Activated naive CD8-positive, alpha-beta T cell treated with anti-CD3 and anti-CD28 coated beads for 36 hours (primary cell): Measurements from ENCODE around the gene CDC34. TPM values are rescaled to one million over a fixed set of nuclear protein-coding genes. Genes with fewer than 3 reads are reported as not detected.

Experiments used
- DNase-seq: peaks from one replicate; pipeline ENCODE4 v3.0.0; 2021
- H3K27ac Mint-ChIP-seq: one replicate; pipeline ENCODE4 v1.8.0; 2022; ENCODE audit warnings: mild to moderate bottlenecking, moderate library complexity, mixed read lengths
- H3K27me3 Mint-ChIP-seq: one replicate; pipeline ENCODE4 v1.8.0; 2022; ENCODE audit warnings: mild to moderate bottlenecking, mixed read lengths
- H3K36me3 Mint-ChIP-seq: one replicate; pipeline ENCODE4 v1.8.0; 2021; ENCODE audit warnings: mild to moderate bottlenecking, mixed read lengths
- H3K4me1 Mint-ChIP-seq: one replicate; pipeline ENCODE4 v1.8.0; 2021; ENCODE audit warnings: mixed read lengths
- H3K4me3 Mint-ChIP-seq: one replicate; pipeline ENCODE4 v1.8.0; 2022; ENCODE audit warnings: mild to moderate bottlenecking, moderate library complexity, mixed read lengths
- H3K9me3 Mint-ChIP-seq: one replicate; pipeline ENCODE4 v1.8.0; 2022; ENCODE audit warnings: mixed read lengths
- total RNA-seq, 2 experiments: library from RNA; stranded (reverse); gene quantifications; one replicate each; pipeline ENCODE4 v1.2.3, GENCODE V29; 2021

The CDC34 gene
- total RNA-seq, 2 experiments from 2014 or later = 46.5 to 48.8 TPM

DNA sequence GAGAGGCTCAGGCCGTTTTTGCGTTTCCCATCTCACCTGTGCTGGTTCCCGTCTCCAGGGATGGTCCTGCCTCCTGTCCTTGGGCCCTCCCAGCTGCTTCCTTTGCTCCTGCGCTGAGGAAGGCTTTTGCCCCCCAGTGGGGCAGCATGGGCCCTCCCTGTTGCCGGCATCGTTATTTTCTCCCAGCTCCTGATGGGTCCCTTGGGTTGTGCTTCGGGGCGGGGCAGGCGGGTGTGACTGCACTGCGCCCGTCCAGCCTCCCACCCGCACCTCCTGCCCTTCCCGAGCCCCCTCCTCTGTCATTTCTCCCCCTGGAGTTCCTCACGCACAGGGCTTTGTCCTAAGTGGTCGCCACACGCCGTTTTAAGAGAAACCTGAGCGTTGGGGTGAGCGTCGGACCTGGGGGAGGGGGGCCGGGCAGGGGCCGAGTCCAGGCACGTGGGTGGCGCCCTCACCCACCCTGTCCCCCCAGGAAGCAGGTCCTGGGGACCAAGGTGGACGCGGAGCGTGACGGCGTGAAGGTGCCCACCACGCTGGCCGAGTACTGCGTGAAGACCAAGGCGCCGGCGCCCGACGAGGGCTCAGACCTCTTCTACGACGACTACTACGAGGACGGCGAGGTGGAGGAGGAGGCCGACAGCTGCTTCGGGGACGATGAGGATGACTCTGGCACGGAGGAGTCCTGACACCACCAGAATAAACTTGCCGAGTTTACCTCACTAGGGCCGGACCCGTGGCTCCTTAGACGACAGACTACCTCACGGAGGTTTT, 9.5 kb downstream of the CDC34 start:
- Mint-ChIP-seq H3K4me1 (peaks cover 12% of the 10 kb centered on the region), H3K27me3 (no peaks in the 10 kb centered on the region), H3K36me3 (no peaks in the 10 kb centered on the region), H3K9me3 (no peaks in the 10 kb centered on the region), H3K4me3 (no peak overlapping the region), H3K27ac (no peak overlapping the region)
- no peak for DNase-seq

DNA sequence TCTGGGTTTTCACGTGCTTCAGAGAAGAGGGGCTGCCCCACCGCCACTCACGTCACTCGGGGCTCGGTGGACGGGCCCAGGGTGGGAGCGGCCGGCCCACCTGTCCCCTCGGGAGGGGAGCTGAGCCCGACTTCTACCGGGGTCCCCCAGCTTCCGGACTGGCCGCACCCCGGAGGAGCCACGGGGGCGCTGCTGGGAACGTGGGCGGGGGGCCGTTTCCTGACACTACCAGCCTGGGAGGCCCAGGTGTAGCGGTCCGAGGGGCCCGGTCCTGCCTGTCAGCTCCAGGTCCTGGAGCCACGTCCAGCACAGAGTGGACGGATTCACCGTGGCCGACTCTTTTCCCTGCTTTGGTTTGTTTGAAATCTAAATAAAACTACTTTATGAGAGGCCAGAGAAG, 10.1 kb downstream of the CDC34 start:
- H3K4me1 Mint-ChIP-seq = peaks cover 12% of the 10 kb centered on the region
- no peak for DNase-seq
- H3K4me3 Mint-ChIP-seq = no peak overlapping the region
- no peaks in the 10 kb centered on the region for H3K27me3 Mint-ChIP-seq
- no peak overlapping the region for H3K27ac Mint-ChIP-seq
- H3K9me3 Mint-ChIP-seq = no peaks in the 10 kb centered on the region
- H3K36me3 Mint-ChIP-seq = no peaks in the 10 kb centered on the region

DNA sequence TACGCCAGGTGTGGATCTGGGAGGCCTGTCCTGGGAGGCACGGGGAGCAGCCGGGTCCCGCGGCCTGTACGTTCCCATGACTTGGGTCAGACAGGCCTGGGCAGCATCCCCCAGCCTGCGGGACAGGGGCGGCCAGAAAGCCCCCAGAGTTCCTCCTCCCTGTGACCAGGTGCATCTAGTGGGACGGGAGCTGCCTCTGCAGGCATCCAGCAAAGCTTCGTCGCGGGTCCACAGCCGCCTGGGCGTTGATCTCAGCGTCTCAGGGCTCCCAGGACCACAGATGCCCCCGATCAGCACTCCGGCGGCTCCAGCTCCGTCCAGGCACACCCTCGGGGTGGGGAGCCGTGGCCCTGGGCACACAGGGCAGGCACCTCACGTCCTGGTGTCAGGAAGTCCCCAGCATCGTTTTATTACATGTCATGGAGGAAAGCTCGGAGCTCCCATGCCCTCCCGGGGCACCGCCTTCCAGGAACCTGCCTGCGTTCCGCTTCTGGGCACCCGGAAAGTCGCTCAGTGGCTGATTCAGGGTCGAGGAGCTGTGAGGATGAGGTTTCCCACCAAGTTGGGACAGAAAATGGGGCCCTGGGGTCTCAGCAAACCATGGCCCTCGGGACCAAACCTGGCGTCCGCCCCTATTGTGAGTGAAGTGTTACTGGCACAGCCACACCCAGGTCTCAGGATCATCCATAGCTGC, 10.8 kb downstream of the CDC34 start:
- H3K4me3 Mint-ChIP-seq = no peak overlapping the region
- DNase-seq = no peak
- H3K27ac Mint-ChIP-seq = no peak overlapping the region
- H3K9me3 Mint-ChIP-seq = no peaks in the 10 kb centered on the region
- H3K36me3 Mint-ChIP-seq = no peaks in the 10 kb centered on the region
- no peaks in the 10 kb centered on the region for H3K27me3 Mint-ChIP-seq
- peaks cover 12% of the 10 kb centered on the region for H3K4me1 Mint-ChIP-seq

DNA sequence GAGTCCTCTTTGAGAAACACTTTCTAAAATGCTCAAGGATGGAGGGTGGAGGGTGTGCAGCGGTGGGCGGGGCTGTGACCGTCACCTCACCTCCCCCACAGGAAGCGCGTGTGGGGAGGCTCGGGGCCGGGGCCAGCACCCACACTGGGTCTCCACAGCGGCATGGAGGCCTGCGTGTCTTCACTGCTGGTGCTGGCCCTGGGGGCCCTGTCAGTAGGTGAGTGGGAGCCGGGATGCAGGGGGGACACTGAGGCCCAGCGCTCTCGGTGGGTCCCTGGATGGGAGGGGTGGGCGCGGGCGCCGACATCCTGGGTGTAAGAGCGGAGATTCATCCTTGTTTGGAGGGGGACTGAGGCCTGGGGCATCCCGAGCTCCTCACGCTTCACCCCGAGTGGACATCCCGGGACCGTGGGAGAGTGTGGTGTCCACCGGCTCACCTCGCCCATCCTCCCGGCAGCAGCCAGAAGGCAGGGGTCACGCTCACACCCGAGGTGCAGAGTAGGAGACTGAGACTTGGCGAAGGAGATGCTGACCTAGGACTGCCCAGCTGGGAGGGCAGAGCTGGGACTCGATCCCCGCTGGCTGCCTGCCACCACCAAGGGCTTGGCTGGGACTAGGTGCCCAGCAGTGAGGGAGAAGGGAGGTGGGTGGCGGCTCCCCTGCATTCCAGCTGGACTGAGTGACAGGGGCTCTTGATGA, 12.5 kb downstream of the CDC34 start, which contains the start of gene GZMM:
Gene GZMM (plus strand): TSS at position 144 of the 699 bp plus-strand sequence. CDS start 19 bp downstream, at position 163.
- Mint-ChIP-seq H3K27me3 (no peaks in the 10 kb centered on the region), H3K36me3 (no peaks in the 10 kb centered on the region), H3K4me3 (peak within 1 kb of the TSS; percentile 86), H3K27ac (peak within 1 kb of the TSS; percentile 91), H3K9me3 (no peaks in the 10 kb centered on the region), H3K4me1 (peaks cover 12% of the 10 kb centered on the region)
- DNase-seq = peak; percentile 78

DNA sequence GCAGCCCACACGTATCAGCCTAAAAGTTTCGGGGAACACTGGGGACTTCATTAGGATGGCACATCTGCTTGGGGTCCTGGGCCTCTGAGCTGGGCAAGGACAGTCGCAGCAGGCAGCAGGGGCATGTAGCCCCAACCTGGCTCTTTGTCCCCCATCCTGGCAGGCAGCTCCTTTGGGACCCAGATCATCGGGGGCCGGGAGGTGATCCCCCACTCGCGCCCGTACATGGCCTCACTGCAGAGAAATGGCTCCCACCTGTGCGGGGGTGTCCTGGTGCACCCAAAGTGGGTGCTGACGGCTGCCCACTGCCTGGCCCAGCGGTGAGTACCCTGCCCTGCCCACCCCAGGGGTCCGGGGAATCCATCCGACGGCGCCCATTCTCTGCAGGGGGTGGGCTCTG, 15.6 kb downstream of the CDC34 start:
- no peak overlapping the region for H3K27ac Mint-ChIP-seq
- H3K4me1 Mint-ChIP-seq = peaks cover 12% of the 10 kb centered on the region
- H3K27me3 Mint-ChIP-seq = no peaks in the 10 kb centered on the region
- H3K4me3 Mint-ChIP-seq = no peak overlapping the region
- no peaks in the 10 kb centered on the region for H3K36me3 Mint-ChIP-seq
- no peak for DNase-seq
- no peaks in the 10 kb centered on the region for H3K9me3 Mint-ChIP-seq

DNA sequence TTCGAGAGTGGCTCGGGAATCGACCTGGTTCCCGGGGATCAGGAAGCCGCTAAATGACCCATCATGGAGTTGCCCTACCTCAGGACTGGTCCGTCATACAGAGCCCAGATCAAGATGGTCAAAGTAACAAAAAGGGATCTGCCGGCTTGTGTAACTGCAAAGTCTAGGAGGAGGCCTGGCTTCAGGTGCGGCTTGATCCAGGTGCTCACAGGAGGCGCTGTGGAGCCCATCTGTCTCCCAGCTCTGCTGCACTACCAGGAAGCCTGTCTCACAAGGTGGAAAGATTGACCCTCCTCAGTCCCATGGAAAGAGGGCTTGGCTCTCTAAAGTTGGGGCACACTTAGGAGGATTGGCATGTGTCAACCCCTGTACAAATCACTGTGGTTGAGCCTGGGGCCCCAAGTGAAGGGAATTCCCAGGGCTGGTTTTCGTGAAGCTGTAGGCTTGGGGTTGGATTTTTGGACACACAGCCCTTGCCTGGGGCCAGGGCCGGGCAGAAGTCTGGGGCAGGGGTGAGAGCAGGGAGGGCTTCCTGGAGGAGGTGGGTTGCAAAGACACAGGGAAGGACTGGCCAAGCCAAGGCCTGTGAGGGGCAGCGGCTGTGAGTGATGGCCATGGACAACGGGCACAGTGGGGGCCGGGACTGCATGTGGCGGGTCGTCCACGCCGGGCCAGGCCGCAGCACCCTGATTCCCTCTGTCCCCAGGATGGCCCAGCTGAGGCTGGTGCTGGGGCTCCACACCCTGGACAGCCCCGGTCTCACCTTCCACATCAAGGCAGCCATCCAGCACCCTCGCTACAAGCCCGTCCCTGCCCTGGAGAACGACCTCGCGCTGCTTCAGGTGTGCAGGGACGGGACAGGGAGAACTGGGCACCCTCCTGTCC, 16.5 kb downstream of the CDC34 start:
- Mint-ChIP-seq H3K27ac (no peak overlapping the region), H3K4me3 (no peak overlapping the region), H3K27me3 (no peaks in the 10 kb centered on the region), H3K9me3 (no peaks in the 10 kb centered on the region), H3K4me1 (peaks cover 12% of the 10 kb centered on the region), H3K36me3 (no peaks in the 10 kb centered on the region)
- DNase-seq = no peak

DNA sequence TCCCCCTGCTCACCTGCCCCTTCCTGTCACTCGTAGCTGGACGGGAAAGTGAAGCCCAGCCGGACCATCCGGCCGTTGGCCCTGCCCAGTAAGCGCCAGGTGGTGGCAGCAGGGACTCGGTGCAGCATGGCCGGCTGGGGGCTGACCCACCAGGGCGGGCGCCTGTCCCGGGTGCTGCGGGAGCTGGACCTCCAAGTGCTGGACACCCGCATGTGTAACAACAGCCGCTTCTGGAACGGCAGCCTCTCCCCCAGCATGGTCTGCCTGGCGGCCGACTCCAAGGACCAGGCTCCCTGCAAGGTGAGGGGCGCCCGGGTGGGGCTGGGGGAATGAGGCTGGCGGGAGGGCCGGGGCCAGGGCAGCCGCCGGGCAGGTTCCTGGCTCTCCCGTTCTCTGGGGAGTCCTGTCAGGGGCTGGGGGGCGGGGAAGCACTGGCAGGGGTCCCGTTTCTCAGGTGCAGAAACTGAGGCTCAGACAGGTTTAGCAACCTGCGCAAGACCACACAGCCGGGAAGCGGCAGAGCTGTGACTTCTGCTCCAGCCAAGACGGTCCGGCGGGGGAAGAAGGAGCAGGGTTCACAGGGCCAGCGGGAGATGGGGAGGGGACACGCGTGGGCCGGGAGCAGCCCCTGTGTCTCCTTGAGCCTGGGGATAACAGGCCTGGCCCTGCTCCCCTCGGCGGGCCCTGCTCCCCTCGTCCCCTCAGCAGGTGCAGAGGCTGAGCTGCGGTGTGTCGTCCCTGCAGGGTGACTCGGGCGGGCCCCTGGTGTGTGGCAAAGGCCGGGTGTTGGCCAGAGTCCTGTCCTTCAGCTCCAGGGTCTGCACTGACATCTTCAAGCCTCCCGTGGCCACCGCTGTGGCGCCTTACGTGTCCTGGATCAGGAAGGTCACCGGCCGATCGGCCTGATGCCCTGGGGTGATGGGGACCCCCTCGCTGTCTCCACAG, 17.6 kb downstream of the CDC34 start:
- H3K27me3 Mint-ChIP-seq = no peaks in the 10 kb centered on the region
- H3K4me1 Mint-ChIP-seq = peaks cover 6% of the 10 kb centered on the region
- DNase-seq = no peak
- no peak overlapping the region for H3K27ac Mint-ChIP-seq
- no peaks in the 10 kb centered on the region for H3K36me3 Mint-ChIP-seq
- H3K4me3 Mint-ChIP-seq = no peak overlapping the region
- H3K9me3 Mint-ChIP-seq = no peaks in the 10 kb centered on the region

DNA sequence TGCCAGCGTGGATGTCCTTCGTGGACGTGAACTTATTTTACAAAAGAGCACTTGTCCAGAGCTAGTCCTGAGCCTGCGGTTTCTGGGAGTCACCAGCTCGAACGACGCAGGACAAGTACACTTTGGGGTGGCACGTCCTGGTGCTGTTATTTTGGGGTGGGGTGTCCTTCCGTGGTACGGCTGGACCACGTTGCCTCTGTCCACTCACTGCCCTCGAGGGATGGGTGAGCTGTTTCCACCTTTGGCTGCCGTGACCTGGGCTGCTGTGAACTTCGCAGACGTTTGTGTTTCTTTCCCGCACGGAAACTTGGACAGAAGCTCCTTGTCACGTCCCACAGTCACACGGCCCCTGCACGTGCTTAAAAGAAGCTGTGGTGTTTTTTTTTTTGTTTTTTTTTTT, 23.3 kb downstream of the CDC34 start:
- DNase-seq = no peak
- Mint-ChIP-seq H3K27me3 (peaks cover 3% of the 10 kb centered on the region), H3K9me3 (no peaks in the 10 kb centered on the region), H3K27ac (no peak overlapping the region), H3K4me1 (no peaks in the 10 kb centered on the region), H3K4me3 (no peak overlapping the region), H3K36me3 (no peaks in the 10 kb centered on the region)

DNA sequence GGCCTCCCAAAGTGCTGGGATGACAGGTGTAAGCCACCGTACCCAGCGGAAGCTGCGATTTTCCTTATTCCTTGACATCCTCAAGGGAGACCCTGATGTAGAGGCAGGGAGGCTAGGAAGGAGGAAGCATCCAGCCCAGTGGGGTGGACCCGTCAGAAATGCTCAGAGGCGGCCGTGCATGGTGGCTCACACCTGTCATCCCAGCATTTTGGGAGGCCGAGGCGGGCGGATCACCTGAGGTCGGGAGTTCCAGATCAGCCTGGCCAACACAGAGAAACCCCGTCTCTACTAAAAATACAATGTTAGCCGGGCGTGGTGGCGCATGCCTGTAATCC, 23.9 kb downstream of the CDC34 start:
- DNase-seq = no peak
- peaks cover 3% of the 10 kb centered on the region for H3K27me3 Mint-ChIP-seq
- no peak overlapping the region for H3K4me3 Mint-ChIP-seq
- no peaks in the 10 kb centered on the region for H3K4me1 Mint-ChIP-seq
- no peaks in the 10 kb centered on the region for H3K36me3 Mint-ChIP-seq
- H3K9me3 Mint-ChIP-seq = no peaks in the 10 kb centered on the region
- no peak overlapping the region for H3K27ac Mint-ChIP-seq

DNA sequence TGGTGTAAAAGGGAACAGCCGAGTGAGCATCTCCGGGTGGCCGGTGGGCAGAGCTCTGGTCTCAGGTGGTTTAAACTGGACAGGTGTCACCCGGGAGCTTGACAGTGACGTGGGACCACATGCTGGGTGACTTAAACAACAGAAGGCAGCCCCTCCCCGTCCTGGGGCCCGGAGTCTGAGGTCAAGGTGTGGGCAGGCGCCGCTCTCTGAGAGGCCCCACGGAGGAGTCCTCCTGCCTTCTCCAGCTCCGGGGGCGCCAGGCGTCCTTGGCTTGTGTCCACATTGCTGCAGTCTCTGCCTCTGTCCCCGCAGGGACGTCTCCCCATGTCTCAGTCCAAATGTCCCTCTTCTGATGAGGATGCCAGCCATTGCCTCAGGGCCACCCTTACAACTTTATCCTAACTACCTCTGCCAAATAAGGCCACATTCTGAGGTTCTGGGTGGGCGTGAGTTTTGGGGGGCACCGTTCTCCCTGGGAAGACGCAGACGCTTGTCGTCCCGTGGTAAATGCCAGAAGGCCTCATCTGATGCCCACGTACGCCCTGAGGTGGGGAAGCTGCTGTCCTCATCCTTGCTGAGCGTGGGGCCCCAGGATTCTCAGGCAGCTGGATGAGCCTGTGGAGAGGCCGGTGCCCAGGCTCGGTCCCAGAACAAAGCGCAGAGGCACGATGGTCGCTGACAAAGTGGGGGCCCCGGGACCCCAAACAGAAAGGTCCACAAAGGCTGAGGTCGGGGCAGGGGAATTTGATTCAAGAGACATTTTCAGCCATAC, 25.2 kb downstream of the CDC34 start:
- H3K4me1 Mint-ChIP-seq = no peaks in the 10 kb centered on the region
- no peak overlapping the region for H3K4me3 Mint-ChIP-seq
- no peaks in the 10 kb centered on the region for H3K9me3 Mint-ChIP-seq
- no peak for DNase-seq
- H3K27ac Mint-ChIP-seq = no peak overlapping the region
- peaks cover 3% of the 10 kb centered on the region for H3K27me3 Mint-ChIP-seq
- H3K36me3 Mint-ChIP-seq = no peaks in the 10 kb centered on the region

DNA sequence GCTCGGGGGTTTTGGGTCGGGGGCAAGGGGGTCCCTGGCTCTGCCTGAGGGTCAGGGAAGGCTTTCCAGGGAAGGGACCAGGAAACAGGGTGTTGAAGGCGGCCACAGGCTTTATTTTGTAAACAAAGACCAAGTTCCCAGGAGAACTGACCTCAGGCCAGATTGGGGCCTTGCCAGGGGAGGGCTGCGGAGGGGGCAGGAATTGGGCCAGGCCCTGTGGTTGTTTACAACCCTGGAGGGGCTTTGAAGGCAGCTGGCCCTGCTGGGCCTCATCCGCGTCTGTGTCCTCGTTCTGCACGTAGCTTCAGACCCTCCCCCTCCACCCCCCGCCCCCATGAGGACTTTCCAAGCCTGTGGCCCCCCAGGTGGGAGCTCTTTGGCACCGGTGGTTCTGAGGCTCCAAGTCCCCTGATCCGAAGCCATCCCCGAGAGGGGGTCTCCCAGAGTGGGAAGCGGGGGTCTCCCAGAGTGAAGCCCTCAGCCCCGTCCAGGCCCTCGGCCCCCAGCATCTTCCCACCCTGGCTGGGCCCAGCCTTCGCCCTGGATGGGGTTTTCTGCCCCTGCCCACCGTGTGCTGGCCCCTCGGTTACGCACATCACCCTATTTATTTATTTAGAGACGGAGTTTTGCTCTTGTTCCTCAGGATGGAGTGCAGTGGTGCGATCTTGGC, 27.3 kb downstream of the CDC34 start:
- Mint-ChIP-seq H3K27me3 (peaks cover 3% of the 10 kb centered on the region), H3K9me3 (no peaks in the 10 kb centered on the region), H3K4me3 (no peak overlapping the region), H3K27ac (no peak overlapping the region), H3K36me3 (no peaks in the 10 kb centered on the region), H3K4me1 (no peaks in the 10 kb centered on the region)
- DNase-seq = no peak

DNA sequence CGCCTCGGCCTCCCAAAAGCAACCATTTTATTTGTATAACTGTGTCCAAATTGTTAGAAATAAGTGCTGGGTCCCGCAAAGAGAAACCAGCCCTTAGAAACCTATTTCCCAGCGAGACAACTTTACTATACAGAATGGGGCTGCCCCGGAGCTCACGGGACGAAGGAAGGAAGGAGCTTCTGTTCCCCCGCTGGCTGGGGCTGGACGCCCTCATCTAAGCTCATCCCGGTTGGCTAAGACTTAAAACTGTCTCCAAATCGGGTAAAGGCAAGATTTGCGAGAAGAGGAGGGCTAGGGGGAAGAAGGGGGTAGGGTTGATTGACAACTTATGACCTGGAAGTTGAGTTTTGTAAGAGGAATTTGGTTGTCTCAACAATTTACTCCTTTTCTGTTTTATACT, 28.6 kb downstream of the CDC34 start:
- Mint-ChIP-seq H3K27me3 (peaks cover 3% of the 10 kb centered on the region), H3K4me1 (no peaks in the 10 kb centered on the region), H3K36me3 (no peaks in the 10 kb centered on the region), H3K27ac (no peak overlapping the region), H3K4me3 (no peak overlapping the region), H3K9me3 (no peaks in the 10 kb centered on the region)
- no peak for DNase-seq

DNA sequence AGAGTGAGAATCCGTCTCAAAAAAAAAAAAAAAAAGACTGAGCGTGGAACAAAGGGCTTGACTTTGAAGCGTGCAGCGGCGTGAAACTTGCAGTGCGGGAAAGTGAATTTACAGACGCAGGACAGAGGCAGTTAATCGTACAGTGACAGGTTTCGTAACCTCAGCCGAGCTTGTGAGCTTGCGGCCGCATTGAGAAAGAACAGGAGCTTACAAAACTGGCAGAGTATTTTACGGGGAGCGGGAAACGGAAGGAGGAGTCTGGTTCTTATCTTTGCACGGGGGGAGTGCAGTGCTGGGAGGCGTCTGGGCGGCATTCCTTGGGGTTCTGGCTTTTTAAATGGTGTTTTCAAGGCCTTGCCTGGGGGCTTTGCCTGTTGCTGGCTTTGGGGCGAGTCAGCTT, 34.8 kb downstream of the CDC34 start:
- no peaks in the 10 kb centered on the region for H3K9me3 Mint-ChIP-seq
- DNase-seq = no peak
- H3K27ac Mint-ChIP-seq = no peak overlapping the region
- no peak overlapping the region for H3K4me3 Mint-ChIP-seq
- H3K36me3 Mint-ChIP-seq = no peaks in the 10 kb centered on the region
- peaks cover 8% of the 10 kb centered on the region for H3K4me1 Mint-ChIP-seq
- peaks cover 4% of the 10 kb centered on the region for H3K27me3 Mint-ChIP-seq
